GM12878 (cell line): ENCODE results near the gene NEURL4. TPM values are rescaled to one million over a fixed set of nuclear protein-coding genes. Genes with fewer than 3 reads are reported as not detected.

ENCODE experiments used
- ATAC-seq: fragments of 200-7000 bp; cut with Tn5 transposase; 3 replicates; pipeline ENCODE4 v1.9.1; 2020; ENCODE audit warnings: mild to moderate bottlenecking, moderate library complexity
- BruUV-seq: library from RNA; stranded (reverse); fragments of 400-500 nt; replicated peaks from 2 replicates; lab custom pipeline; 2021; lab: Mats Ljungman, UMichigan
- CTCF ChIA-PET: fragments of 300-600 bp; sonication (Branson Sonifier 250); formaldehyde crosslinking; extraction: SDS; loops from one replicate; lab custom pipeline; 2021; ENCODE audit warnings: inconsistent platforms; lab: Yijun Ruan, JAX
- POLR2A ChIA-PET: fragments of 350-600 bp; formaldehyde crosslinking; extraction: SDS; loops from one replicate; lab custom pipeline; 2021; ENCODE audit warnings: inconsistent platforms; lab: Charles Lee
- RAD21 ChIA-PET: fragments of 300-600 bp; sonication (Branson Sonifier 250); formaldehyde crosslinking; loops from one replicate; lab custom pipeline; 2023; ENCODE audit warnings: antibody characterized with exemption; ENCODE audit not compliant: unreplicated experiment; lab: Charles Lee
- SMC1A ChIA-PET: fragments of 300-600 bp; sonication (Branson Sonifier 250); formaldehyde crosslinking; loops from one replicate; lab custom pipeline; 2023; ENCODE audit not compliant: unreplicated experiment, uncharacterized antibody; lab: Charles Lee
- DNase-seq: peaks from one replicate; pipeline ENCODE4 v3.0.0-alpha.2; 2011; ENCODE audit warnings: low read depth, low spot score
- FAIRE-seq: peaks from 3 replicates; lab custom pipeline; 2011; peaks lifted over from hg19 to GRCh38; lab: Jason Lieb, UNC
- H2AFZ ChIP-seq: 2 replicates; pipeline ENCODE4 v1.6.0; 2011; ENCODE audit warnings: low read depth, low read length, control low read depth; ENCODE audit not compliant: control insufficient read depth
- H3K27ac ChIP-seq: 2 replicates; pipeline ENCODE4 v1.5.1; 2011; ENCODE audit warnings: control low read depth; ENCODE audit not compliant: control insufficient read depth, insufficient read depth
- H3K27me3 ChIP-seq, 2 experiments: replicated peaks in 1 of 2; 2 replicates each; pipeline versions ENCODE4 v1.6.0 to v1.6.1; 2011; ENCODE audit warnings: low read length in 1 of 2; ENCODE audit not compliant: control insufficient read depth in 2 of 2, insufficient read depth in 2 of 2
- H3K36me3 ChIP-seq, 2 experiments: 2 replicates each; pipeline ENCODE4 v1.5.1; 2011; ENCODE audit warnings: low read length in 1 of 2; ENCODE audit not compliant: control insufficient read depth in 2 of 2, insufficient read depth in 2 of 2
- H3K4me1 ChIP-seq: 2 replicates; pipeline ENCODE4 v1.6.1; 2011; ENCODE audit warnings: mild to moderate bottlenecking, low read length, moderate library complexity, mixed read lengths; ENCODE audit not compliant: control insufficient read depth, insufficient read depth
- H3K4me2 ChIP-seq: 2 replicates; pipeline ENCODE4 v1.6.0; 2011; ENCODE audit warnings: control low read depth; ENCODE audit not compliant: control insufficient read depth, insufficient read depth
- H3K4me3 ChIP-seq: fragments of 200-600 bp; sonication (generic); 2 replicates; pipeline ENCODE4 v1.5.1; 2016
- H3K79me2 ChIP-seq: 2 replicates; pipeline ENCODE4 v1.6.0; 2011; ENCODE audit warnings: low read length; ENCODE audit not compliant: control insufficient read depth, insufficient read depth
- H3K9ac ChIP-seq: 2 replicates; pipeline ENCODE4 v1.8.0; 2011; ENCODE audit warnings: low read length, control low read depth, mixed read lengths; ENCODE audit not compliant: control insufficient read depth, insufficient read depth
- H3K9me3 ChIP-seq: replicated peaks from 3 replicates; pipeline ENCODE4 v1.5.1; 2011; ENCODE audit warnings: mild to moderate bottlenecking, low read length; ENCODE audit not compliant: control insufficient read depth, insufficient read depth
- H4K20me1 ChIP-seq: 2 replicates; pipeline ENCODE4 v1.6.0; 2011; ENCODE audit not compliant: control insufficient read depth, insufficient read depth
- POLR2A ChIP-seq: IDR thresholded peaks from 2 replicates; pipeline ENCODE4 v1.6.1; 2011; ENCODE audit warnings: low read depth, mild to moderate bottlenecking, low read length
- SIX5 ChIP-seq: IDR thresholded peaks from 2 replicates; pipeline ENCODE4 v1.6.1; 2011; ENCODE audit warnings: mild to moderate bottlenecking, low read depth, low read length, moderate library complexity; ENCODE audit not compliant: severe bottlenecking
- SMAD5 ChIP-seq: IDR thresholded peaks from 2 replicates; pipeline ENCODE4 v1.6.1; 2016; ENCODE audit warnings: antibody characterized with exemption, low read depth
- SREBF2 ChIP-seq: IDR thresholded peaks from 2 replicates; pipeline ENCODE4 v1.6.1; 2012; ENCODE audit warnings: mild to moderate bottlenecking, low read length
- TBL1XR1 ChIP-seq: IDR thresholded peaks from 2 replicates; pipeline ENCODE4 v1.6.1; 2012; ENCODE audit warnings: low read depth, low read length, improper control_type of control experiment
- ZSCAN29 ChIP-seq: fragments of 450-650 bp; IDR thresholded peaks from 2 replicates; pipeline ENCODE4 v1.6.1; 2017; ENCODE audit warnings: mild to moderate bottlenecking, moderate library complexity
- WGBS: methylation state at CpG from one replicate; pipeline ENCODE4 v1.1.6; 2016; ENCODE audit warnings: low lambda C conversion rate; ENCODE audit not compliant: insufficient replicate concordance, insufficient coverage; ENCODE audit errors: missing lambda C conversion rate; 5-methylcytosine and 5-hydroxymethylcytosine counted together
- in situ Hi-C: fragments of 300-500 bp; cut with MboI; formaldehyde crosslinking; loops from 9 replicates; pipeline ENCODE4 v1.14.3; 2018; ENCODE audit warnings: mixed read lengths
- intact Hi-C: fragments of 100-400 bp; cut with micrococcal nuclease; formaldehyde crosslinking; loops from one replicate; pipeline ENCODE4 v1.14.2; 2022; ENCODE audit not compliant: unreplicated experiment
- polyA plus RNA-seq, 11 experiments: library from polyadenylated mRNA; depleted of rRNA in 4 of 11; unstranded in 6 of 11; stranded (reverse) in 5 of 11; fragments of >200 nt; fragmentation: Nextera tagmentation in 4 of 11; fragmentation: Illumina TruSeq in 1 of 11; extraction: Ambion mirVana in 4 of 11; extraction: Trizol in 1 of 11; gene quantifications; 1 replicate in 1 of 11; 2 replicates in 10 of 11; pipeline versions ENCODE4 v1.2.1 to v1.2.3, GENCODE V29; 2011 to 2016; ENCODE audit warnings: inconsistent platforms in 2 of 11, missing spikeins in 2 of 11, low read depth in 1 of 11
- total RNA-seq, 4 experiments: library from RNA; depleted of rRNA in 3 of 4; stranded (reverse); fragments of >200 nt in 3 of 4; fragmentation: Illumina TruSeq in 1 of 4; extraction: Trizol in 1 of 4; gene quantifications; 2 replicates each; pipeline versions ENCODE4 v1.2.1 to v1.2.3, GENCODE V29; 2013 to 2021

Gene NEURL4
- total and polyA plus RNA-seq, 10 of the 15 experiments (the other 5 are each of a cell fraction or from before 2014, with no cell fraction given) = 0.03 to 41.9 (median 10.0) TPM

- no peak for TF ChIP-seq ZSCAN29
Measured at GRCh38 chr17:7313088-7313889, 15.8 kb downstream of the NEURL4 start (continued).

- no peak overlapping the region for H3K9ac ChIP-seq
Measured at GRCh38 chr17:7312432-7313087, 16.6 kb downstream of the NEURL4 start.

More at GRCh38 chr17:7312432-7313087, 16.6 kb downstream of the NEURL4 start:
- ATAC-seq (no peak), DNase-seq (no peak), FAIRE-seq (no peak)
- Histone ChIP-seq H3K79me2 (peaks cover 58% of the 10 kb centered on the region), H3K4me2 (peak overlapping the region; percentile 54; the same call in 1 of the 2 replicates), H2AFZ (no peak overlapping the region), H3K36me3 (peaks cover 27 to 35% of the 10 kb centered on the region in 2 experiments), H4K20me1 (peaks cover 21% of the 10 kb centered on the region), H3K27me3 (no peaks in the 10 kb centered on the region), H3K9me3 (no peaks in the 10 kb centered on the region), H3K27ac (no peak overlapping the region), H3K4me1 (peaks cover 24% of the 10 kb centered on the region), H3K4me3 (no peak overlapping the region)
- RAD21 ChIA-PET = no interaction called here
- SMC1A ChIA-PET = interaction anchor here (1.0 kb wide), 1 partner anchor 13 kb away, joined by 3 read pairs; no protein-coding TSS in a partner anchor
- POLR2A ChIA-PET = interaction anchor here (0.6 to 2.6 kb wide), 4 partner anchors 17 to 196 kb away, joined by 3 to 13 read pairs (median 4); partner anchors contain the start of genes ACAP1 and NEURL4
- WGBS = 71% methylated on average over 7 of the region's 7 CpGs
- BruUV-seq = no TSS peak
- intact Hi-C loops = no loop called here
- TF ChIP-seq SREBF2 = no peak
- peak; percentile 31 for TF ChIP-seq POLR2A
- TF ChIP-seq SIX5 = no peak
- TF ChIP-seq SMAD5 = peak; percentile 17; the same call in 1 of the 2 replicates
- TF ChIP-seq TBL1XR1 = no peak
- in situ Hi-C loops = no loop called here
- CTCF ChIA-PET = interaction anchor here (0.7 to 1.2 kb wide), 3 partner anchors 16 to 267 kb away, joined by 3 read pairs; no protein-coding TSS in a partner anchor
